Spinal cord (tissue), 10 donors: ENCODE results near the gene SLC25A34. TPM values are rescaled to one million over a fixed set of nuclear protein-coding genes. Genes with fewer than 3 reads are reported as not detected.

Experiments used
- DNase-seq, 6 donors: peaks; one replicate each; pipeline versions ENCODE4 v3.0.0 to v3.0.0-alpha.2; 2013 to 2015; ENCODE audit warnings: low spot score in 6 of 6, low read depth in 4 of 6
- H3K27ac ChIP-seq: one replicate; pipeline ENCODE4 v1.5.1; 2013; ENCODE audit warnings: low read depth, low read length, control low read depth
- H3K27me3 ChIP-seq: one replicate; pipeline ENCODE4 v1.6.1; 2013; ENCODE audit warnings: low read length; ENCODE audit not compliant: control insufficient read depth, insufficient read depth
- H3K36me3 ChIP-seq: one replicate; pipeline ENCODE4 v1.6.1; 2013; ENCODE audit warnings: low read length; ENCODE audit not compliant: control insufficient read depth, insufficient read depth
- H3K4me1 ChIP-seq: one replicate; pipeline ENCODE4 v1.6.1; 2013; ENCODE audit warnings: low read length; ENCODE audit not compliant: control insufficient read depth, insufficient read depth
- H3K4me3 ChIP-seq: one replicate; pipeline ENCODE4 v1.5.1; 2013; ENCODE audit warnings: low read depth, low read length, control low read depth
- H3K9me3 ChIP-seq: one replicate; pipeline ENCODE4 v1.6.1; 2013; ENCODE audit warnings: low read length; ENCODE audit not compliant: control insufficient read depth, insufficient read depth
- WGBS: methylation state at CpG from one replicate; pipeline ENCODE4 v1.1.5; 2013; ENCODE audit warnings: missing lambda C conversion rate; ENCODE audit not compliant: insufficient coverage; 5-methylcytosine and 5-hydroxymethylcytosine counted together
- polyA plus RNA-seq, 2 donors: library from polyadenylated mRNA; unstranded; fragments of 120-200 nt; gene quantifications; one replicate each; pipeline ENCODE4 v1.2.1, GENCODE V29; 2013; ENCODE audit not compliant: insufficient read length in 2 of 2
- total RNA-seq, 2 donors: library from RNA; depleted of rRNA in 1 of 2; stranded (reverse); fragments of 120-200 nt in 1 of 2; fragments of >200 nt in 1 of 2; gene quantifications; one replicate each; pipeline versions ENCODE4 v1.2.3 to v1.2.4, GENCODE V29; 2013 to 2014
- donor health status: healthy.

SLC25A34 gene
- total and polyA plus RNA-seq, 4 donors: 0.59 to 7.7 (median 3.7) TPM

GRCh38 chr1:15738416-15739113 is 2.5 kb downstream of the SLC25A34 start:
- peaks cover 5% of the 10 kb centered on the region for H3K4me1 ChIP-seq
- WGBS: 88% methylated on average over 10 of the region's 15 CpGs
- H3K36me3 ChIP-seq: peaks cover 64% of the 10 kb centered on the region
- H3K4me3 ChIP-seq: no peak overlapping the region
- H3K9me3 ChIP-seq: no peaks in the 10 kb centered on the region
- no peak overlapping the region for H3K27ac ChIP-seq
- no peak for DNase-seq
- no peaks in the 10 kb centered on the region for H3K27me3 ChIP-seq

GRCh38 chr1:15739259-15739658 is 3.2 kb downstream of the SLC25A34 start:
- Histone ChIP-seq H3K9me3 (no peaks in the 10 kb centered on the region), H3K36me3 (peaks cover 57% of the 10 kb centered on the region), H3K4me3 (no peak overlapping the region), H3K27ac (no peak overlapping the region), H3K4me1 (peaks cover 5% of the 10 kb centered on the region), H3K27me3 (no peaks in the 10 kb centered on the region)
- no peak for DNase-seq
- WGBS: 88% methylated on average over 16 of the region's 16 CpGs

- peaks cover 52% of the 10 kb centered on the region for H3K36me3 ChIP-seq
- WGBS: 90% methylated on average over 7 of the region's 7 CpGs
- H3K4me3 ChIP-seq: no peak overlapping the region
- peaks cover 5% of the 10 kb centered on the region for H3K4me1 ChIP-seq
- DNase-seq: no peak
- H3K9me3 ChIP-seq: no peaks in the 10 kb centered on the region
- no peak overlapping the region for H3K27ac ChIP-seq
- H3K27me3 ChIP-seq: no peaks in the 10 kb centered on the region
Measured at GRCh38 chr1:15739745-15740144, 3.7 kb downstream of the SLC25A34 start.

GRCh38 chr1:15740924-15741850 is 5.1 kb downstream of the SLC25A34 start:
- H3K4me1 ChIP-seq: peaks cover 5% of the 10 kb centered on the region
- WGBS: 53% methylated on average over 24 of the region's 27 CpGs
- H3K4me3 ChIP-seq: no peak overlapping the region
- H3K27me3 ChIP-seq: no peaks in the 10 kb centered on the region
- peaks cover 38% of the 10 kb centered on the region for H3K36me3 ChIP-seq
- DNase-seq: peak in 4 of 6 donors; percentile 26 to 85 (median 53)
- no peak overlapping the region for H3K27ac ChIP-seq
- H3K9me3 ChIP-seq: no peaks in the 10 kb centered on the region

GRCh38 chr1:15742339-15742801 is 6.3 kb downstream of the SLC25A34 start, which contains the start of gene TMEM82:
Gene TMEM82, plus strand, starts transcription at chr1:15742499. Its CDS starts 61 bp downstream, at chr1:15742560.
- Histone ChIP-seq H3K4me3 (no peak within 1 kb of the TSS), H3K9me3 (no peaks in the 10 kb centered on the region)
- no peak for DNase-seq

GRCh38 chr1:15744122-15744679 is 8.1 kb downstream of the SLC25A34 start:
- no peak for DNase-seq
- 70% methylated on average over 30 of the region's 30 CpGs for WGBS

More at GRCh38 chr1:15742339-15742801, 6.3 kb downstream of the SLC25A34 start, which contains the start of gene TMEM82:
- 32% methylated on average over 14 of the region's 14 CpGs for WGBS
- Histone ChIP-seq H3K27ac (no peak within 1 kb of the TSS), H3K27me3 (no peaks in the 10 kb centered on the region), H3K36me3 (peaks cover 29% of the 10 kb centered on the region), H3K4me1 (peaks cover 5% of the 10 kb centered on the region)

GRCh38 chr1:15747378-15747777 is 11.3 kb downstream of the SLC25A34 start:
- no peaks in the 10 kb centered on the region for H3K36me3 ChIP-seq
- H3K4me3 ChIP-seq: no peak overlapping the region
- no peaks in the 10 kb centered on the region for H3K27me3 ChIP-seq
- no peaks in the 10 kb centered on the region for H3K9me3 ChIP-seq
- no peak for DNase-seq
- H3K4me1 ChIP-seq: peaks cover 3% of the 10 kb centered on the region
- H3K27ac ChIP-seq: no peak overlapping the region
- WGBS: 75% methylated on average over 6 of the region's 8 CpGs

More at GRCh38 chr1:15744122-15744679, 8.1 kb downstream of the SLC25A34 start:
- Histone ChIP-seq H3K36me3 (peaks cover 11% of the 10 kb centered on the region), H3K4me1 (peaks cover 5% of the 10 kb centered on the region), H3K27me3 (no peaks in the 10 kb centered on the region), H3K9me3 (no peaks in the 10 kb centered on the region), H3K4me3 (no peak overlapping the region), H3K27ac (no peak overlapping the region)

- DNase-seq: no peak
- Histone ChIP-seq H3K27me3 (no peaks in the 10 kb centered on the region), H3K36me3 (no peaks in the 10 kb centered on the region), H3K4me1 (peaks cover 3% of the 10 kb centered on the region), H3K4me3 (no peak overlapping the region), H3K27ac (no peak overlapping the region), H3K9me3 (no peaks in the 10 kb centered on the region)
- WGBS: 93% methylated on average over 5 of the region's 5 CpGs
Measured at GRCh38 chr1:15748264-15748663, 12.2 kb downstream of the SLC25A34 start.

- H3K27ac ChIP-seq: no peak overlapping the region
- 82% methylated on average over 10 of the region's 10 CpGs for WGBS
Measured at GRCh38 chr1:15748690-15749398, 12.8 kb downstream of the SLC25A34 start.

More at GRCh38 chr1:15748690-15749398, 12.8 kb downstream of the SLC25A34 start:
- no peaks in the 10 kb centered on the region for H3K9me3 ChIP-seq
- H3K4me1 ChIP-seq: peaks cover 3% of the 10 kb centered on the region
- no peaks in the 10 kb centered on the region for H3K27me3 ChIP-seq
- H3K36me3 ChIP-seq: no peaks in the 10 kb centered on the region
- DNase-seq: no peak
- no peak overlapping the region for H3K4me3 ChIP-seq
